ENCODE results near the gene ENTHD1.

Gene ENTHD1

GRCh38 chr22:39917197-39917643, 23.7 kb upstream of the ENTHD1 start:
- H3K9me3 ChIP-seq (ENCODE audit: low read depth, low read length), result no peaks in the 10 kb centered on the region
- H3K36me3 ChIP-seq (ENCODE audit: insufficient read depth, low read length), result no peaks in the 10 kb centered on the region
- TF ChIP-seq POLR2AphosphoS5 (IDR thresholded peaks at IDR 0.05; ENCODE audit: borderline replicate concordance, low read depth, low read length) (no peak), EZH2 (IDR thresholded peaks at IDR 0.05) (no peak), FOXP2 (optimal IDR thresholded peaks at IDR 0.05; ENCODE audit: control extremely low read depth, extremely low read length, insufficient read depth) (no peak)
- H3K27ac ChIP-seq, result 0 out of 2 replicates have a peak overlapping the region, but pooled peaks have one; percentile 69
- no peak overlapping the region for H3K4me3 ChIP-seq
- H3K9ac ChIP-seq (ENCODE audit: insufficient read length), result no peak overlapping the region
- no peak for DNase-seq (ENCODE audit: low read depth, low spot score)

GRCh38 chr22:39916496-39916895, 22.9 kb upstream of the ENTHD1 start:
- no peaks in the 10 kb centered on the region for H3K9me3 ChIP-seq (ENCODE audit: low read depth, low read length)
- no peak for DNase-seq (ENCODE audit: low read depth, low spot score)
- no peak overlapping the region for H3K9ac ChIP-seq (ENCODE audit: insufficient read length)

GRCh38 chr22:39915295-39915726, 21.8 kb upstream of the ENTHD1 start:
- H3K9me3 ChIP-seq (ENCODE audit: low read depth, low read length), result no peaks in the 10 kb centered on the region
- H3K27ac ChIP-seq, result no peak overlapping the region
- DNase-seq (ENCODE audit: low read depth, low spot score), result no peak
- H3K36me3 ChIP-seq (ENCODE audit: insufficient read depth, low read length), result no peaks in the 10 kb centered on the region
- H3K4me3 ChIP-seq, result no peak overlapping the region
- TF ChIP-seq FOXP2 (optimal IDR thresholded peaks at IDR 0.05; ENCODE audit: control extremely low read depth, extremely low read length, insufficient read depth), result no peak
- TF ChIP-seq EZH2 (IDR thresholded peaks at IDR 0.05), result no peak
- TF ChIP-seq POLR2AphosphoS5 (IDR thresholded peaks at IDR 0.05; ENCODE audit: borderline replicate concordance, low read depth, low read length), result no peak
- no peak overlapping the region for H3K9ac ChIP-seq (ENCODE audit: insufficient read length)

More at GRCh38 chr22:39916496-39916895, 22.9 kb upstream of the ENTHD1 start:
- no peak overlapping the region for H3K4me3 ChIP-seq
- no peak for TF ChIP-seq EZH2 (IDR thresholded peaks at IDR 0.05)
- TF ChIP-seq POLR2AphosphoS5 (IDR thresholded peaks at IDR 0.05; ENCODE audit: borderline replicate concordance, low read depth, low read length), result no peak
- no peak for TF ChIP-seq FOXP2 (optimal IDR thresholded peaks at IDR 0.05; ENCODE audit: control extremely low read depth, extremely low read length, insufficient read depth)
- no peaks in the 10 kb centered on the region for H3K36me3 ChIP-seq (ENCODE audit: insufficient read depth, low read length)
- no peak overlapping the region for H3K27ac ChIP-seq

DNA sequence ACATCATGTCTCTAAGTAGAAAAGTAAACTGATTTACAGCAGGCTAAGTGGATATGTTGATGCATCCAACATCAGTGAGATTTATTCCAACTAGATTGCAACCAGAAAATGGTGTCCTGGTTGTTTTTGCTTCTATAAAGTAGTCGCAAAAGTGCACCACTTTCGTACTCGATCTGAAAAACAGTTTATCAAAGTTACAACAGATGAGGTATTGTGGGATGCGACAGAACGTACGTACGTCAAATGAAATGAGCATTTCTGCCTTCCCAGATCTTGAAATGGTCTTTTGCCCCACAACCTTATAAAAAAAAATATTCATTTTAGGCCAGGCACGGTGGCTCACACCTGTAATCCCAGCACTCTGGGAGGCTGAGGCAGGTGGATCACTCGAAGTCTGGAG, 21.0 kb upstream of the ENTHD1 start:
- TF ChIP-seq POLR2AphosphoS5 (IDR thresholded peaks at IDR 0.05; ENCODE audit: borderline replicate concordance, low read depth, low read length) (no peak), FOXP2 (optimal IDR thresholded peaks at IDR 0.05; ENCODE audit: control extremely low read depth, extremely low read length, insufficient read depth) (no peak), EZH2 (IDR thresholded peaks at IDR 0.05) (no peak)
- Histone ChIP-seq H3K27ac (no peak overlapping the region), H3K9me3 (ENCODE audit: low read depth, low read length) (no peaks in the 10 kb centered on the region), H3K9ac (ENCODE audit: insufficient read length) (no peak overlapping the region), H3K36me3 (ENCODE audit: insufficient read depth, low read length) (no peaks in the 10 kb centered on the region), H3K4me3 (no peak overlapping the region)
- DNase-seq (ENCODE audit: low read depth, low spot score), result no peak

- H3K27ac ChIP-seq, result no peak overlapping the region
These were observed 20.3 kb upstream of the ENTHD1 start for GRCh38 chr22:39913886-39914285.

GRCh38 chr22:39913321-39913720, 19.8 kb upstream of the ENTHD1 start:
- TF ChIP-seq EZH2 (IDR thresholded peaks at IDR 0.05) (no peak), POLR2AphosphoS5 (IDR thresholded peaks at IDR 0.05; ENCODE audit: borderline replicate concordance, low read depth, low read length) (no peak), FOXP2 (optimal IDR thresholded peaks at IDR 0.05; ENCODE audit: control extremely low read depth, extremely low read length, insufficient read depth) (no peak)
- no peak overlapping the region for H3K4me3 ChIP-seq
- H3K9ac ChIP-seq (ENCODE audit: insufficient read length), result no peak overlapping the region
- no peaks in the 10 kb centered on the region for H3K36me3 ChIP-seq (ENCODE audit: insufficient read depth, low read length)
- DNase-seq (ENCODE audit: low read depth, low spot score), result no peak
- no peaks in the 10 kb centered on the region for H3K9me3 ChIP-seq (ENCODE audit: low read depth, low read length)
- H3K27ac ChIP-seq, result no peak overlapping the region

More at GRCh38 chr22:39913886-39914285, 20.3 kb upstream of the ENTHD1 start:
- no peak overlapping the region for H3K4me3 ChIP-seq
- H3K9ac ChIP-seq (ENCODE audit: insufficient read length), result no peak overlapping the region
- DNase-seq (ENCODE audit: low read depth, low spot score), result no peak
- TF ChIP-seq FOXP2 (optimal IDR thresholded peaks at IDR 0.05; ENCODE audit: control extremely low read depth, extremely low read length, insufficient read depth) (no peak), POLR2AphosphoS5 (IDR thresholded peaks at IDR 0.05; ENCODE audit: borderline replicate concordance, low read depth, low read length) (no peak), EZH2 (IDR thresholded peaks at IDR 0.05) (no peak)
- no peaks in the 10 kb centered on the region for H3K36me3 ChIP-seq (ENCODE audit: insufficient read depth, low read length)
- no peaks in the 10 kb centered on the region for H3K9me3 ChIP-seq (ENCODE audit: low read depth, low read length)

- no peak overlapping the region for H3K9ac ChIP-seq (ENCODE audit: insufficient read length)
- no peaks in the 10 kb centered on the region for H3K9me3 ChIP-seq (ENCODE audit: low read depth, low read length)
- H3K4me3 ChIP-seq, result no peak overlapping the region
- DNase-seq (ENCODE audit: low read depth, low spot score), result no peak
- H3K27ac ChIP-seq, result no peak overlapping the region
- no peak for TF ChIP-seq EZH2 (IDR thresholded peaks at IDR 0.05)
- TF ChIP-seq FOXP2 (optimal IDR thresholded peaks at IDR 0.05; ENCODE audit: control extremely low read depth, extremely low read length, insufficient read depth), result no peak
- TF ChIP-seq POLR2AphosphoS5 (IDR thresholded peaks at IDR 0.05; ENCODE audit: borderline replicate concordance, low read depth, low read length), result no peak
- no peaks in the 10 kb centered on the region for H3K36me3 ChIP-seq (ENCODE audit: insufficient read depth, low read length)
These were observed 17.5 kb upstream of the ENTHD1 start for GRCh38 chr22:39910876-39911613.

- TF ChIP-seq FOXP2 (optimal IDR thresholded peaks at IDR 0.05; ENCODE audit: control extremely low read depth, extremely low read length, insufficient read depth) (no peak), POLR2AphosphoS5 (IDR thresholded peaks at IDR 0.05; ENCODE audit: borderline replicate concordance, low read depth, low read length) (no peak), EZH2 (IDR thresholded peaks at IDR 0.05) (no peak)
- Histone ChIP-seq H3K9me3 (ENCODE audit: low read depth, low read length) (no peaks in the 10 kb centered on the region), H3K4me3 (no peak overlapping the region), H3K27ac (no peak overlapping the region), H3K9ac (ENCODE audit: insufficient read length) (no peak overlapping the region), H3K36me3 (ENCODE audit: insufficient read depth, low read length) (no peaks in the 10 kb centered on the region)
- DNase-seq (ENCODE audit: low read depth, low spot score), result no peak
These were observed 15.2 kb upstream of the ENTHD1 start for GRCh38 chr22:39908737-39909136.
